GM18508 (cell line): ENCODE data around the gene NUDT10.
"Not testable (repeated sequence)": the region's sequence is repeated elsewhere in the genome, so short reads cannot be mapped to it uniquely, and the experiment has no call there.

ENCODE experiments used
- ATAC-seq: cut with Tn5 transposase; IDR thresholded peaks from one replicate; pipeline ENCODE4 v1.9.1; 2021; ENCODE audit warnings: moderate number of reproducible peaks; ENCODE audit not compliant: insufficient read depth, unreplicated experiment

NUDT10 gene

DNA sequence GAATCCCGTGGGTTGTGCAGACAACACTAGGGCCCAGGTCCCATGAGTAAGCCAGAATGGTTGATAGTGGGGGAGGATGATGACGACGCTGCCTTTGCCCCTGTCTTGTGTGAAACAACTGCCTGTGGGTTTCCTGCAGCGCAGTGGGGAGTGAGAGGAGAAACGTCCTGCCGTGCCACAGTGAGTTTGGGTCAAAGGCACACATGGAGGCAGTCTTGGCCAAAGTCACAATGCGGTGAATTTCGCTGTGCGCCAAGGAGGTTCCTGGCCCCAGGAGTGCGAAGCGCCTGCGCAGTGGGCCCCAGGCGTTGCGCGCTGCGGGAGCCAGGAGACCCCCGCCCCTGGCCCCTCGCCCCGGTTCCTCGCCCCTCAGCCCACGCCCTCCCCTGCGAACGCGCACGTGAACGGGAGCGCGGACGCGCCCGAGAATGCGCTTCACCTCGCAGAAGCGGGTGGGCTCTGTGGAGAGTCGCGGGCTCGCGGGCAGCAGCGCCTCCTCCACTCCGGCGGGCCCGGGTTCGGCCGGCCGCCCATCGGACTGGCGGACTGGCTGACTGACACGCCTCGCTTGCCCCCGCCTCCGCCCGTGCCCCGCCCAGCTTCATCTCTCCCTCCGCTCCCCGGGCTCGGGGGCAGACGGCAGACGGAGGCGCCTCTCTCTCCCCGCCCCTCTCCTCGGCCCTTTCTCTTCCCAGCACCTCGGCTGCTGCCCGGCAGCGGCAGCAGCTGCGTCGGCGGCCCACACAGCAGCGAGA is at the start of gene NUDT10:
Gene NUDT10, plus strand, starts transcription at position 635 of the 755 bp plus-strand sequence. CDS start 144 bp downstream, outside the sequence.
- ATAC-seq, result no peak

DNA sequence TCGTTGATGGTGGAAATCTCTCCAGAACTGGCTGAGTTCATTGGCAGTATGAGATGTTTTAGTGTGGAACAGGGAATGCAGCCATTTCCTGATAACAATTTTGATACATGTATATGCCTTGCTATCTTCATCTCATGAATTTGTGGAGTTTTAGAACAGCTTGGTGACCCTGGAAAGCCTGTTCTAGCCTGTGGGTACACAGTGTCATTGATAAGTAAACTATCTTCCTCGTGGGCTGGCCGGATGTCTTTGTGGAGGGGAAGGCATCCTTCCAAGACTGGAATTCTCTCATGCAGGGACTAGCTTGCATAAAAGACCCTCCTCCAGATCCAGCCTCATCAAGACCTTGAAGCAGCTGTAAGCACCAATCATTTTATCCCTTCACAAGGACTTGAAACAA is 40.2 kb upstream of the NUDT10 start:
- no peak for ATAC-seq

DNA sequence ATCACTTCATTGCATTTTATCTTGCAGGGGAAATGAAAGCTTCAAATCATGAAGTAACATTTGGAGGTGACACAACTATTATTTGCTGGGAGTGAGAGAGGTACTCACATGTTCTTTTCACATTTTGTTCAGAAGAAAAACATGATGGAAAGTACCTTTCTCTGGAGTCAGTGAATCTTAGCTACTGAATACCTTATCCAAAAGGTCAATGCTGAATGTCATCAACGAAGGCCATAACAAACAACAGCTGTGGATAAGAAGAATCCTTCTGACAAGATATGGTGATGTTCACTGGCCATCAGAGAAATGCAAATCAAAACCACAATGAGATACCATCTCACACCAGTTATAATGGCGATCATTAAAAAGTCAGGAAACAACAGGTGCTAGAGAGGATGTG is 36.5 kb upstream of the NUDT10 start:
- no peak for ATAC-seq

DNA sequence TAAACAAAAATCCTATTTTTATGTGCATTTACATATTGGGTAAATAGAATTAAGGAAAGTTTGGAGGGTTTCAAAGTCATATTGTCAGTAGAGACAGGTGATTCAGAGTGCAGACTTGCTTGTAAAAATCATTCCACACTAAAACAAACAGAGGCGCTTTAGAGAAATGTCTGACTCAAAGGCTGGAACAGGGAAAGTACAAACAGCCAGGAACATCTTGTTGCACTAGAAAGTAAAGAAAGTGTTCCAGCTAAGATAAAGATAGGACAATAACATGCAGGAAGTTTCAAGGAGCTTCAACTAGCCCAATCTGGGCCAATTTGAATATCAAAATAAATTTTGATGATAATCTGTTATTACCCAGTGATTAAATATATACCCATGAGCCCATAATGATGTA is 16.4 kb upstream of the NUDT10 start:
- ATAC-seq, result no peak

DNA sequence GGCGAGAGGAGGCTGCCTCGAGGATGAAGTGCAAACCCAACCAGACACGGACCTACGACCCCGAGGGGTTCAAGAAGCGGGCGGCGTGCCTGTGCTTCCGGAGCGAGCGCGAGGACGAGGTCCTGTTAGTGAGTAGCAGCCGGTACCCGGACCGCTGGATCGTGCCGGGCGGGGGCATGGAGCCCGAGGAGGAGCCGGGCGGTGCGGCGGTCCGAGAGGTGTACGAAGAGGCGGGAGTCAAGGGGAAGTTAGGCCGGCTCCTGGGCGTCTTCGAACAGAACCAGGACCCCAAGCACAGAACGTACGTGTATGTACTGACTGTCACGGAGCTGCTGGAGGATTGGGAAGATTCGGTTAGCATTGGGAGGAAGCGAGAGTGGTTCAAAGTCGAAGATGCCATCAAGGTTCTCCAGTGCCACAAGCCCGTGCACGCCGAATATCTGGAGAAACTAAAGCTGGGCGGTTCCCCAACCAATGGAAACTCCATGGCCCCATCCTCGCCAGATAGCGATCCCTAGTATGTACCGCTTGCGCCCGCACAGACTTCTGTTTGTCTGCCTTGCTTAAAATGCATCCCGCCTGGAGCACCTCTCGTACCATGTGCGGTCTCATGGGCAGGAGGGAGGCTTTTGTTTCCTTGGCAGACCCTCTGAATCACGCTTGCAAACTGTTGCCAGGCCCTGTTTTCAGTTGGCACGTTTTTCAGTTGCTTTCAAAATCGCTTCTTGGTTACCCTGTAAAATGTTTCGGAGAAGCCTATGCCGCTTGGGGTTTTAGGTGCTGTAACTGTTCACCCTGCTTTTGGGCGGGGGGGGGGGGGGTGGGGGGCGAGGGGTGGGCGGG is 542 bp downstream of the NUDT10 start:
- not testable (repeated sequence) for ATAC-seq

DNA sequence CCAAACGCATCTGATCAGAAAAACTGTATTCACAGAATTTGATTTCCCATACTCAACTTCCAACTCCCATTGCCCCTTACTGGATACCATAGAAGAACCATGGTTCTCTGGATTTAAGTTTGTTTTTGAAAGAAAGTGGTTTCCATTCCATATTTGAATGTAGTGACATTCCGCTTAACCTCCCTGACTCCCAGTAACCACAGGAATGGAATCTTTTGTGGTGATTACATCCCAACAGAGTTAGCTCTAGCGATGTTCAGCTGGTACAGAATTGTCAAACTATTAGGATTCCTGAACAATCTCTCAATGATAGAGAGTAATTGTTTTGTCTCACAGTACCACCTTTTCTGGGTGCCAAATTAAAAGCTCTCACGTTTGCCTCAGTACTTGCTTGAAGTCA is 1.7 kb downstream of the NUDT10 start:
- no peak for ATAC-seq

DNA sequence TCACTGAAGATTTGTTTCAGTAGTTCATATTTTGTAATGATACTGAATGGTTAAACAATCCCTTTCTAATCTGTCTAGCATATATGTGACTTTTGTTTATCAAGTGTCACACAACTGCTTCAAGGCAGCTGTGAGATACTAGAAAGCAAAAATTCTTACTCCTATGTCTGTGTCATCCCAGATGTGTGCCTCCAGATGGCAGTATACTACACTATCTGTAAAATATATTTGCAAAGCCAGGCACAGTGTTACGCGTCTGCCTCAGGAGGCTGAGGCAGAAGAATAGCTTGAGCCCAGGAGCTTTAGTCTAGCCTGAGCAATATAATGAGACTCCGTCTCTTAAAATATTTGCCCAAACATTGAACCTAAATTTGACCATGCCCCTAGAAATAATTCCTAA is 4.0 kb downstream of the NUDT10 start:
- ATAC-seq, result no peak

DNA sequence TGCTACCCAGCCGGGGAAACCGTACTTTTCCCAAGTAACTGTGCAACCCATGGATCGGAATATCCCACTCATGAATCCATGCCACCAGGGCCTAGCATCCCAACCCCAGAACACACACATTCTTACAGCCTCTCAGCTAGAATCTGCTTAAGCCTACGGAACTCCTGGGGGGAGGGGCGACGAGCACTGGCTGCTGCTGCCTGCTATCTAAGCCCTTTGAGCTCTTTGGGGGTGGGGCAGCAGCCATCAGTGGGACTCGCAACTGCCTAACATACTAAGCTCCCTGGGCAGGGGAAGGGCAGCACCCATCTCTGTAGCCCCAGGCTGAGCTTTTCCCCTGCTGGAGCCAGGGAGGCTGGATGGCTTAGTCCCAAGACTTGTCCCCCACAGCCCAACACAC is 28.6 kb downstream of the NUDT10 start:
- no peak for ATAC-seq

DNA sequence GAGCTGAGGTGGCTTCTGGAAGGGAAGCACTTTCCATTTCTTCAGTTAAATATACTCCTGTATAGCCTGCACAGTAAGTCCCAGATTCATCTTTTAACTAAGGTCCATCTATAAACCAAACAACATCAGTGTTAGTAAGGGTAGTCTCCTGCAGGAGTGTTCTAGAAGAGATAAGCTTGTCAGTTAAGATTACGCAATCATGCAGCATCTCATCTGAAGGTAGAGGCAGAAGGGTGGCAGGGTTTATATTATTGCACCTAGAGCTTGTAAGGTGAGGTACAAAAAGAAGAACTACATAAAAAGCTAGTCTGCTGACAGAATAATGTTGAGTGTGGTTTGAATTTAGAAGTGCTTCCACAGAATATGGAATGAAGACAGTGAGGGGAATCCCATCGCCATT is 44.0 kb downstream of the NUDT10 start:
- ATAC-seq, result no peak
